MCF 10A (cell line): ENCODE results near the gene NRN1. TPM values are rescaled to one million over a fixed set of nuclear protein-coding genes. Genes with fewer than 3 reads are reported as not detected.

ENCODE experiments used
- Bru-seq: library from RNA; stranded (reverse); fragments of 400-500 nt; gene quantifications from one replicate; lab custom pipeline; 2021; lab: Mats Ljungman, UMichigan
- BruChase-seq, 2 experiments: library from RNA; stranded (reverse); fragments of 400-500 nt; gene quantifications; one replicate each; lab custom pipeline; 2021; lab: Mats Ljungman, UMichigan
- BruUV-seq: library from RNA; stranded (reverse); fragments of 400-500 nt; replicated peaks from 2 replicates; lab custom pipeline; 2021; lab: Mats Ljungman, UMichigan
- CTCF ChIA-PET: fragments of 300-600 bp; sonication (Branson Sonifier 250); formaldehyde crosslinking; extraction: SDS; loops from one replicate; lab custom pipeline; 2021; ENCODE audit warnings: antibody characterized with exemption, inconsistent platforms; lab: Yijun Ruan, JAX
- POLR2A ChIA-PET: fragments of 300-600, 350-650 bp; sonication (Branson Sonifier 250); formaldehyde crosslinking; extraction: SDS; loops from one replicate; lab custom pipeline; 2020; ENCODE audit warnings: antibody characterized with exemption, inconsistent platforms; lab: Yijun Ruan, JAX
- DNase-seq: peaks from one replicate; pipeline ENCODE4 v3.0.0-alpha.2; 2018; ENCODE audit not compliant: unreplicated experiment
- H3K27ac Mint-ChIP-seq: one replicate; pipeline ENCODE4 v1.8.0; 2022; ENCODE audit warnings: mild to moderate bottlenecking, low read depth, mixed read lengths; ENCODE audit not compliant: unreplicated experiment
- H3K27me3 Mint-ChIP-seq: one replicate; pipeline ENCODE4 v1.8.0; 2022; ENCODE audit warnings: mixed read lengths; ENCODE audit not compliant: insufficient read depth, unreplicated experiment
- H3K36me3 Mint-ChIP-seq: one replicate; pipeline ENCODE4 v1.8.0; 2022; ENCODE audit warnings: mild to moderate bottlenecking, moderate library complexity, mixed read lengths; ENCODE audit not compliant: insufficient read depth, unreplicated experiment
- H3K4me1 Mint-ChIP-seq: one replicate; pipeline ENCODE4 v1.8.0; 2022; ENCODE audit warnings: mixed read lengths; ENCODE audit not compliant: insufficient read depth, unreplicated experiment
- H3K4me3 Mint-ChIP-seq: one replicate; pipeline ENCODE4 v1.8.0; 2022; ENCODE audit warnings: mild to moderate bottlenecking, moderate library complexity, mixed read lengths; ENCODE audit not compliant: unreplicated experiment
- H3K9me3 Mint-ChIP-seq: one replicate; pipeline ENCODE4 v1.8.0; 2022; ENCODE audit warnings: mixed read lengths; ENCODE audit not compliant: unreplicated experiment
- intact Hi-C: fragments of 100-400 bp; cut with micrococcal nuclease; formaldehyde crosslinking; loops from 2 replicates; pipeline ENCODE4 v1.14.1; 2022
- long read RNA-seq: library from polyadenylated mRNA; stranded (forward); transcript quantifications from one replicate; pipeline ENCODE4 v2.0.0, GENCODE V29; 2022
- total RNA-seq: library from RNA; stranded (reverse); gene quantifications from 2 replicates; pipeline ENCODE4 v1.2.3, GENCODE V29; 2022
- TF ChIP-seq, protein P1 (sequence below): fragments of 200-600 bp; IDR thresholded peaks from one replicate; pipeline ENCODE4 v1.8.0; 2022; ENCODE audit warnings: antibody characterized with exemption, mild to moderate bottlenecking; ENCODE audit not compliant: unreplicated experiment

Gene NRN1, protein sequence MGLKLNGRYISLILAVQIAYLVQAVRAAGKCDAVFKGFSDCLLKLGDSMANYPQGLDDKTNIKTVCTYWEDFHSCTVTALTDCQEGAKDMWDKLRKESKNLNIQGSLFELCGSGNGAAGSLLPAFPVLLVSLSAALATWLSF
- not detected in 2 replicates for total RNA-seq
- Bru-seq, nascent RNA, result not detected
- not detected for BruChase-seq, experiment 1, labeled RNA remaining after a 6-hour chase
- BruChase-seq, experiment 2, labeled RNA remaining after a 2-hour chase, result not detected
- long read RNA-seq, result 0 reads

DNA sequence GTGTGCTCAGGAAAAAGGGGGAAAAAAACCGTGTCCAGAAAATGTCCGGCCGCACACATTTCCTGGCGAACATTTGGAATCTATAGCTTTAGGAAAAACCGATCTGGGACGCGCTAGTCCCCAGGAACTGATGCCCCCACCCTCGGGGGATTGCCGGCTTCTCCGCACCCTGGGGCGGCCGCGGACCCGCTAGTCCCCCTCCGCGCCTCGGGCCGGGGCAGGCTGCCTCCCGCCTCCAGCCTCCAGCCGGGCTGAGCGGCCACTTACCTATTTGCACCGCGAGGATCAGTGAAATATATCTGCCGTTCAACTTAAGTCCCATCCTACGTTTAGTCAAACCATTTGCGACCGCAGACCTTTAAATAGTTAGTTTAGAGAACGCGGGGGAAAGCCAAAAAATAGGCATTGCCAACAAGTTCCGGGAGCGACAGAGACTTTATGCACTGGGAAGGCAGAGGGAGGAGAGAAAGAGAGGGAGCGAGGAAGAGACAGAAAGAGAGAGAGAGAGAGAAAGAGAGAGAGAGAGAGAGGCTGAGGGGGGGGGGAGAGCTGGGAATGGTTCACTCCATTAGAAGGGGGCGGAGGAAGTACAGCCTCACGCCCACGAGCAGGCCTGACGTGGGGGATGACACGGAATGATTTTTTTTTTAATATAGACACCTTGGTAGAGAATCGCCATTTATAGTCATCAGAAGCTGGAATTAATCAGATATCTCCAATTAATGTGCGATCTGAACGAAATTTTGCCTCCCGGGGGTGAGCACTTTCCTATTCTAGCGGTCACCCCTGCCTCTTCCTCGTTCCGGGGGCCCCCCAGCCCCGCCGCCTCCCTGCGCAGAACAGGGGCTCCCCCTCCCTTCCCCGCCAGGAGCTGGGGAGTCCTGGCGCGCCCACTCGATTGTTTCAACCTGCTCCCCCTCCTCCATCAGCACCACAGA lies at the start of gene NRN1:
Gene NRN1 (minus strand): TSS at position 498 of the 938 bp plus-strand sequence. CDS start 176 bp downstream, at position 322.
- H3K36me3 Mint-ChIP-seq, result no peaks in the 10 kb centered on the region
- peaks cover 17% of the 10 kb centered on the region for H3K9me3 Mint-ChIP-seq
- ChIA-PET CTCF (no interaction called here), POLR2A (no interaction called here)
- TF ChIP-seq, protein P1, sequence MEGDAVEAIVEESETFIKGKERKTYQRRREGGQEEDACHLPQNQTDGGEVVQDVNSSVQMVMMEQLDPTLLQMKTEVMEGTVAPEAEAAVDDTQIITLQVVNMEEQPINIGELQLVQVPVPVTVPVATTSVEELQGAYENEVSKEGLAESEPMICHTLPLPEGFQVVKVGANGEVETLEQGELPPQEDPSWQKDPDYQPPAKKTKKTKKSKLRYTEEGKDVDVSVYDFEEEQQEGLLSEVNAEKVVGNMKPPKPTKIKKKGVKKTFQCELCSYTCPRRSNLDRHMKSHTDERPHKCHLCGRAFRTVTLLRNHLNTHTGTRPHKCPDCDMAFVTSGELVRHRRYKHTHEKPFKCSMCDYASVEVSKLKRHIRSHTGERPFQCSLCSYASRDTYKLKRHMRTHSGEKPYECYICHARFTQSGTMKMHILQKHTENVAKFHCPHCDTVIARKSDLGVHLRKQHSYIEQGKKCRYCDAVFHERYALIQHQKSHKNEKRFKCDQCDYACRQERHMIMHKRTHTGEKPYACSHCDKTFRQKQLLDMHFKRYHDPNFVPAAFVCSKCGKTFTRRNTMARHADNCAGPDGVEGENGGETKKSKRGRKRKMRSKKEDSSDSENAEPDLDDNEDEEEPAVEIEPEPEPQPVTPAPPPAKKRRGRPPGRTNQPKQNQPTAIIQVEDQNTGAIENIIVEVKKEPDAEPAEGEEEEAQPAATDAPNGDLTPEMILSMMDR, result no peak
- H3K27ac Mint-ChIP-seq, result no peak within 1 kb of the TSS
- H3K4me1 Mint-ChIP-seq, result no peaks in the 10 kb centered on the region
- no peak for DNase-seq
- intact Hi-C loops, result no loop called here
- BruUV-seq, result no TSS peak
- H3K4me3 Mint-ChIP-seq, result no peak within 1 kb of the TSS
- H3K27me3 Mint-ChIP-seq, result peaks cover 69% of the 10 kb centered on the region

DNA sequence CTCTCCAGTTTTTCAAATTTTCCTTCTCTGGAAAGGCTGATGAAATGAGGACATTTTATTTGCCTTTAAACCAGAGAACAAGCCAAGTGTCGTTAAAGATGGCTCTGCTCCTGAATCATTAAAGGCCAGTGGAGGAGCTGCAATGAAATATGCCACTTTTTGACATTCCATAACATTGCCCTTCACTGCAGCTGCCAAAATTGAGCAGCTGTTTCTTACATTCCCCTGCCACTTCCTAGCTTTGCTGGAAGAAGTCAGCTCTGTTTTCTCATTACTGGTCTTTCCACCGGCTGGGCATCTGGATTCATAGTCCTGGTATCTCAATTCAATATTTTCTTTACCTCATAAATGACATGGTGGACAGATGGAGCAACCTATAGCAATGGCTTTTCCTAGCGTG lies 45.5 kb upstream of the NRN1 start:
- no peak for DNase-seq
- BruUV-seq, result no TSS peak
- CTCF ChIA-PET, result interaction anchor here (0.9 kb wide), 1 partner anchor 495 kb away, joined by 3 read pairs; no protein-coding TSS in a partner anchor
- Mint-ChIP-seq H3K27ac (no peak overlapping the region), H3K4me3 (no peak overlapping the region), H3K4me1 (no peaks in the 10 kb centered on the region), H3K36me3 (no peaks in the 10 kb centered on the region), H3K27me3 (peaks cover 58% of the 10 kb centered on the region), H3K9me3 (peaks cover 12% of the 10 kb centered on the region)
- intact Hi-C loops, result no loop called here
- POLR2A ChIA-PET, result no interaction called here
- TF ChIP-seq, protein P1, result no peak

DNA sequence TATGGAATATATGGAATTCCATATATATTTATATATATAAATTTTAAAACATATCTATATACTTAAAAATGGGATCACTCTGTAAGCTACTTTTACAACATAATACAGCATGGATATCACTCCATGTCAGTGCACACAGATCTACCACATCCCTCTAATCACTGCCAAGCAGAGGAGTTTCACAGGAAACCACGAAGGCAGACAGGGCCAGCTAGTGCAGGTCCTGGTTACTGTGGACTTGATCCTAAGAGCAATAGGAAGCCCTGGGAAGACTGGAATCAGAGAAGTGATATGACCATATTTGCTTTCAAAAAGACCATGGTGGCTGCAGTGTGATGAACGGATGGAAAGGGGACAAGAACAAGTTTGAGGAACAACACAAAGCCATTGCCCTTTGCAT lies 40.0 kb upstream of the NRN1 start:
- peaks cover 12% of the 10 kb centered on the region for H3K9me3 Mint-ChIP-seq
- no peak overlapping the region for H3K27ac Mint-ChIP-seq
- TF ChIP-seq, protein P1, result no peak
- no peak overlapping the region for H3K4me3 Mint-ChIP-seq
- no peaks in the 10 kb centered on the region for H3K36me3 Mint-ChIP-seq
- no peaks in the 10 kb centered on the region for H3K4me1 Mint-ChIP-seq
- DNase-seq, result no peak
- CTCF ChIA-PET, result interaction anchor here (0.6 to 1.8 kb wide), 2 partner anchors 11 to 328 kb away, joined by 4 to 7 read pairs; no protein-coding TSS in a partner anchor
- BruUV-seq, result no TSS peak
- POLR2A ChIA-PET, result no interaction called here
- intact Hi-C loops, result no loop called here
- H3K27me3 Mint-ChIP-seq, result peaks cover 62% of the 10 kb centered on the region
